A549 (cell line): Measurements from ENCODE around the gene LRRIQ4.

ENCODE experiments used
- CTCF ChIP-seq: fragments of >200 bp; sonication (Bioruptor Twin); formaldehyde crosslinking; IDR thresholded peaks from 3 replicates; pipeline ENCODE4 v1.5.1; 2016
- HES2 ChIP-seq: fragments of >200 bp; sonication (Bioruptor Twin); formaldehyde crosslinking; IDR thresholded peaks from 2 replicates; pipeline ENCODE4 v1.6.1; 2016
- KDM5A ChIP-seq: fragments of 200-600 bp; sonication (generic); IDR thresholded peaks from 2 replicates; pipeline ENCODE4 v1.6.1; 2016; ENCODE audit warnings: antibody characterized with exemption, mild to moderate bottlenecking
- MAFK ChIP-seq: fragments of 450-650 bp; IDR thresholded peaks from 2 replicates; pipeline ENCODE4 v1.6.1; 2014; ENCODE audit not compliant: partially characterized antibody
- MAX ChIP-seq: IDR thresholded peaks from 2 replicates; pipeline ENCODE4 v1.6.1; 2012
- POLR2AphosphoS2 ChIP-seq: conservative IDR thresholded peaks from 2 replicates; pipeline ENCODE4 v1.6.1; 2012; ENCODE audit warnings: low read length, improper control_type of control experiment, inconsistent platforms
- TP53 ChIP-seq: fragments of 250-450 bp; sonication (Bioruptor Pico); IDR thresholded peaks from 2 replicates; pipeline ENCODE4 v1.5.0; 2021; ENCODE audit warnings: mild to moderate bottlenecking, moderate library complexity
- ZSCAN20 ChIP-seq: fragments of 250-450 bp; sonication (Bioruptor Pico); IDR thresholded peaks from 2 replicates; pipeline ENCODE4 v1.8.0; 2022; ENCODE audit warnings: mild to moderate bottlenecking, moderate library complexity

- TF ChIP-seq POLR2AphosphoS2 (no peak), CTCF (no peak), KDM5A (no peak), HES2 (no peak), MAFK (no peak), TP53 (CRISPR knock-in tag) (no peak), ZSCAN20 (CRISPR knock-in tag) (no peak), MAX (no peak)
Measured at GRCh38 chr3:169869484-169870220, 57.0 kb downstream of the LRRIQ4 start, which contains the start of gene LRRC31.
